PC-3 (cell line): ENCODE measurements around the gene PPP2R5A.

Experiments
- EZH2 ChIP-seq: fragments of 300-600 bp; sonication (generic); IDR thresholded peaks from one replicate; pipeline ENCODE4 v1.6.1; 2017; ENCODE audit warnings: antibody characterized with exemption, mild to moderate bottlenecking, low read length; ENCODE audit not compliant: unreplicated experiment
- EZH2phosphoT487 ChIP-seq: fragments of 300-600 bp; sonication (generic); IDR thresholded peaks from 2 replicates; pipeline ENCODE4 v1.6.1; 2018; ENCODE audit warnings: mild to moderate bottlenecking, antibody characterized with exemption, low read length, borderline replicate concordance
- TF ChIP-seq, protein P1 (sequence below): fragments of 300-600 bp; sonication (generic); conservative IDR thresholded peaks from 2 replicates; pipeline ENCODE4 v1.5.1; 2017; ENCODE audit warnings: antibody characterized with exemption, low read depth, mild to moderate bottlenecking, low read length

DNA sequence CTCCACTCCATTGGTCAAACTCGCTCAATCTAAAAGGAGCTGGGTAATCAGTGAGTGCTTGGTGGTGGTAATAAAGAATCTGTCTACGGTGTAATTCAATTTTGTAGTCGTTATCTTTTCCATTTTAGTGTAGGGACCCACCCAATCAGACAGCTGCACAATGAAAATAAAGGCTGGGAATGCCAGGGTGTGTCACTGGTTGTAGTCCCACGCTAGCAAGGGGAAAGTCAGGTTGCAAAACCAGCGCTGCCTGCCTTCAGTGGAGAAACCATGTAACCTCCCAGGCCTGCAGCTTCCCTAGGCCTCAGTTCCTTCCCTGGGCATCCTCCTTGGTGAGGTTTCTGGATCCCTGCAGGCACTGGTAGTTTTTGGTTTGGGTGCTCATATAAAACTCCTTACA, 49.4 kb upstream of the PPP2R5A start:
- TF ChIP-seq, protein P1, sequence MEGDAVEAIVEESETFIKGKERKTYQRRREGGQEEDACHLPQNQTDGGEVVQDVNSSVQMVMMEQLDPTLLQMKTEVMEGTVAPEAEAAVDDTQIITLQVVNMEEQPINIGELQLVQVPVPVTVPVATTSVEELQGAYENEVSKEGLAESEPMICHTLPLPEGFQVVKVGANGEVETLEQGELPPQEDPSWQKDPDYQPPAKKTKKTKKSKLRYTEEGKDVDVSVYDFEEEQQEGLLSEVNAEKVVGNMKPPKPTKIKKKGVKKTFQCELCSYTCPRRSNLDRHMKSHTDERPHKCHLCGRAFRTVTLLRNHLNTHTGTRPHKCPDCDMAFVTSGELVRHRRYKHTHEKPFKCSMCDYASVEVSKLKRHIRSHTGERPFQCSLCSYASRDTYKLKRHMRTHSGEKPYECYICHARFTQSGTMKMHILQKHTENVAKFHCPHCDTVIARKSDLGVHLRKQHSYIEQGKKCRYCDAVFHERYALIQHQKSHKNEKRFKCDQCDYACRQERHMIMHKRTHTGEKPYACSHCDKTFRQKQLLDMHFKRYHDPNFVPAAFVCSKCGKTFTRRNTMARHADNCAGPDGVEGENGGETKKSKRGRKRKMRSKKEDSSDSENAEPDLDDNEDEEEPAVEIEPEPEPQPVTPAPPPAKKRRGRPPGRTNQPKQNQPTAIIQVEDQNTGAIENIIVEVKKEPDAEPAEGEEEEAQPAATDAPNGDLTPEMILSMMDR: no peak
- no peak for TF ChIP-seq EZH2
- no peak for TF ChIP-seq EZH2phosphoT487
